HL-60/S4 treated with phorbol 12-myristate 13-acetate at 8.2 ng/mL for 4 days and 3 days (cell line): ENCODE results near the gene MARCHF5.
"Not testable (repeated sequence)": the region's sequence is repeated elsewhere in the genome, so short reads cannot be mapped to it uniquely, and the experiment has no call there.

Experiments
- in situ Hi-C: fragments of 300-500 bp; cut with MboI; formaldehyde crosslinking; loops from 2 replicates; pipeline ENCODE4 v1.15.0; 2022; ENCODE audit warnings: low sequenced_read_pairs

MARCHF5 gene

DNA sequence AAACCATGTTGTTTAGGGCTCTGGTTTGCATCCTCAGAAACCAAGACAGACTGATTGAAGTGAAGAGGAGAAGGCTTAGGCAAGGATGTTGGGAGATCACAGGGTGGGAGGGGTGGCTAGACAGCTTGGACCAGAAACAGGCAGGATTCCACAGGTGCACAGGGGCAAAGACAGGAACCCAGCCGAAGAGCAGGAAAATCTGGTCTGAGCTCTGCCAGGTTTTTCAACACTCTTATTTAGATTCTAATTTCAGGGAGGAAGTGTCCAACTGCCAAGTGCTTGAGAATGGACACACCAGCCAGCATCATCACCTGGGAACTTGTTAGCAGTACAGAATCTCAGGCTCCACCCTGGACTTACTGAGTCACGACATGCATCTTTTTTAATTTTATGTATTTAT lies 93.8 kb downstream of the MARCHF5 start:
- in situ Hi-C loops, result no loop called here

DNA sequence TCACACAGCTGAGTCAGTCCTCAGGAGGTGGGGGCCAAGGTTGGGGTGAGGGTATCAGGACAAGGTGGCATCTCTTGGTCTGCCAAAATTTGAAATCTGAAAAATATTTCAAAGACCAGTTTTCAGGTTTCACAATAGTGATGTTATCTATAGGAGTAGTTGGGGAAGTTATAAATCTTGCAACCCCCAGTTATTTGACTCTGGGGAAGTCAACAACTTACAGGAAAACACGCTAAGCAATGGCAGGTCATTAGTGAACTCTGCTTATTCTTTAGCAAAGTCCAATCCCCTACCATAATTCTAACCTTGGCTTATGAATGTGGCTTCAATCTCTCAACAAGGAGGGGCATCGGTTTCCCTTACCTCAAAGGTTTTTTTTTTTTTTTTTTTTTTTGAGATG lies 94.9 kb downstream of the MARCHF5 start:
- in situ Hi-C loops, result no loop called here

DNA sequence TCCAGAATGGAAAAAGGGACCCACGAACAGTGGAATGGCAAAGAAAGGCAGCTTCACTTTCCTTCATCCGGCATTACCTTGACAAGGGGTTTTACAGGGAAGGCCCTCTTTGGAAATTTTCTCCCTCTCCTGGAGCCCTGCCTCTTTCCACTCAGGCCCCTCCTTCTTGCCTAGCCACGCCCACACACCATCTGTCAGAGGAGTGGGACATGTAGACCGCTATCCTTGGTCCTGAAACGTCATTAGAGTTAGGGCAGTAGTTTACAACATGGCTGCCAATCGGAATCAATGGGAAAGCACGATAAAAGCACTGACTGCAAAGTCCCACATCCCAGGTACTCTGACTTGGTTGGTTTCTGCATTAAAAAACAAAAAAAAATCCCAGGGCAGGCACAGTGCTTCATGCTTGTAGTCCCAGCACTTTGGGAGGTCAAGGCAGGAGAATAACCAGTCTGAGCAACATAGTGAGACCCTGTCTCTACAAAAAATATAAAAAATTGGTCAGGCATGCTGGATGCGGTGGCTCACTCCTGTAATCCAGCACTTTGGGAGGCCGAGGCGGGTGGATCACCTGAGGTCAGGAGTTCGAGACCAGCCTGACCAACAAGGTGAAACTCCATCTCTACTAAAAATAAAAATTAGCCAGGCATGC lies 96.4 kb downstream of the MARCHF5 start:
- in situ Hi-C loops, result no loop called here

DNA sequence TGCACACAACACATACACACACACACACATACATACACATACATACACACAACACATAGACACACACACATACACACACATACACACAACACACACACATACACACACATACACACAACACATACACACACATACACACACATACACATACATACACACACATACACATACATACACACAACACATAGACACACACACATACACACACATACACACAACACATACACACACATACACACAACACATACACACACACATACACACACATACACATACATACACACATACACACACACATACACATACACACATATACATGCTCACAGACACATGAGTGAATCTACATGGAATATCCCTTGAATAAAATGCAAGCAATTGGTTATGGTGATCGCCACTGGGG lies 102.2 kb downstream of the MARCHF5 start:
- in situ Hi-C loops, result not testable (repeated sequence)

DNA sequence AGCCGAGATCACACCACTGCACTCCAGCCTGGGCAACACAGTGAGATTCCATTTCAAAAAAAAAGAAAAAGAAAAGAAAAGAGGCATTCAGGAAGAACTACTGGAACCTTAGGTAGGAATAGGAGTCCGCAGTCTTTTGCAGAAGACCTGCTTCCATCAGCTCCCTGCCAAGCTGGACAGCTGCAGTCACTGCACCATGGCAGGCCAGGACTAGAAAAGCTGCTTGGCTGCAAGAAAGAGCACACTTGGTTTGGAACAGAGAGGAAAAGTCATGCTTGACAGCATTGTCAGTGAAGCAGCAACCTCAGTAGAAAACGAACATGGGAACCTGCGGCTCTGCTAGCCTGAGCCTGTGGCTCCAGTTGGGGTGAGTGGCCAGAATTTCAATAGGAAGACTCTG lies 104.3 kb downstream of the MARCHF5 start:
- in situ Hi-C loops, result no loop called here

DNA sequence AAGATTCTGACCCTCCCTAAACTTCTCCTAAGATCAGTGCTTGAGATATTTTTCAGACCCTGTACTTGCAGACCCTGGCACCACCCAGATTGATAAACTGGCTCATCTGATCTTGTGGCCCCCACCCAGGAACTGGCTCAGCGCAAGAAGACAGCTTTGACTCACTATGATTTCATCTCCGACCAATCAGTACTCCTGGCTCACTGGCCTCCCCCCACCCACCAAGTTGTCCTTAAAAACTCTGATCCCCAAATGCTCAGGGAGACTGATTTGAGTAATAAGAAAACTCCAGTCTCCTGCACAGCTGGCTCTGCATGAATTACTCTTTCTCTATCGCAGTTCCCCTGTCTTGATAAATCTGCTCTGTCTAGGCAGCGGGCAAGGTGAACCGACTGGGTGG lies 111.3 kb downstream of the MARCHF5 start:
- in situ Hi-C loops, result not testable (repeated sequence)
